Activated CD4-positive, alpha-beta memory T cell treated with anti-CD3 and anti-CD28 coated beads for 36 hours (primary cell): ENCODE measurements around the gene GAB2. TPM values are rescaled to one million over a fixed set of nuclear protein-coding genes. Genes with fewer than 3 reads are reported as not detected.

ENCODE experiments used
- CTCF ChIA-PET: fragments of 350-600 bp; sonication (Branson Sonifier 250); formaldehyde crosslinking; loops from one replicate; lab custom pipeline; 2021; ENCODE audit warnings: antibody characterized with exemption, inconsistent platforms; lab: Charles Lee
- POLR2A ChIA-PET: fragments of 350-600 bp; sonication (Branson Sonifier 250); formaldehyde crosslinking; loops from one replicate; lab custom pipeline; 2021; ENCODE audit warnings: antibody characterized with exemption; lab: Charles Lee
- DNase-seq: peaks from one replicate; pipeline ENCODE4 v3.0.0-alpha.2; 2020
- H3K27ac Mint-ChIP-seq: one replicate; pipeline ENCODE4 v1.8.0; 2021; ENCODE audit warnings: mixed read lengths
- H3K27me3 Mint-ChIP-seq: one replicate; pipeline ENCODE4 v1.8.0; 2021; ENCODE audit warnings: mixed read lengths
- H3K36me3 Mint-ChIP-seq: one replicate; pipeline ENCODE4 v1.8.0; 2021; ENCODE audit warnings: mixed read lengths
- H3K4me1 Mint-ChIP-seq: one replicate; pipeline ENCODE4 v1.8.0; 2021; ENCODE audit warnings: low read depth, mixed read lengths
- H3K4me3 Mint-ChIP-seq: one replicate; pipeline ENCODE4 v1.8.0; 2021; ENCODE audit warnings: mild to moderate bottlenecking, mixed read lengths
- H3K9me3 Mint-ChIP-seq: one replicate; pipeline ENCODE4 v1.8.0; 2021; ENCODE audit warnings: mixed read lengths
- intact Hi-C: fragments of 100-400 bp; cut with micrococcal nuclease; formaldehyde crosslinking; loops from one replicate; pipeline ENCODE4 v1.15.1; 2023
- total RNA-seq, 2 experiments: library from RNA; stranded (reverse); gene quantifications; one replicate each; pipeline ENCODE4 v1.2.3, GENCODE V29; 2021

GAB2 gene
- total RNA-seq, 2 experiments from 2014 or later = 8.9 to 11.1 TPM

DNA sequence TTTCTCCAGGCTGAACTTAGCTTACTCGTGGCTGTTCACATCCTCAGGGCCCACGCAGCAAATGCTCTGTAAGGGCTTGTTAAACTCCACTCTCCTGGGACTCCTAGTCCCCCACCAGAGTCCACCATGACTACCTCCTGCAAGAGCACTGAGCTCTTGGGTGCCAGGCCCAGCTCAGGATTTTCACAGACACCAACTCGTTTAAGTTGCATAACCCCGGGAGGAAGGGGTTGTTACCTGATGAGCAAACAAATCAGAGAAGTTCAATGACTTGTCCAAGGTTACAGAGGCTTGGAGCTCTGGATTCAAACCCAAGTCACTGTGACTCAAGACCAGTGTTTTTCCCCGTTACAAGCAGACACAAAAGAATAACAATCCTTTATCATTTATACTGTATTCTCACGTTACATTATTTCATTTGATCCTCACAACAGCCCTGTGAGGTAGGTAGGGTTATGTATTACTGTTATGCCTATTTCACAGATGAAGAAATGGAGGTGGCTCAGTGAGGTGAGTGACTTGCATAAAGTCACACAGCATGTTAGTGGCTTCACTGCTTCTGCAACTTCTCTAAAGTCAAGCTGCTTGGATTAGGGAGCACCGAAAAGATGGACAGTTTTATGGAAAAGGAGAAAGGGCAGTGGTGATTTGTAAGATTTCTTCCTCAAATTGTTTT lies 246.6 kb downstream of the GAB2 start:
- intact Hi-C loops = no loop called here
- Mint-ChIP-seq H3K27ac (no peak overlapping the region), H3K27me3 (no peaks in the 10 kb centered on the region), H3K9me3 (peaks cover under 1% of the 10 kb centered on the region), H3K4me3 (no peak overlapping the region), H3K4me1 (no peaks in the 10 kb centered on the region), H3K36me3 (peaks cover 10% of the 10 kb centered on the region)
- DNase-seq = no peak
- ChIA-PET CTCF (no interaction called here), POLR2A (no interaction called here)

- Mint-ChIP-seq H3K36me3 (peaks cover 10% of the 10 kb centered on the region), H3K4me3 (no peak overlapping the region), H3K27ac (no peak overlapping the region), H3K9me3 (no peaks in the 10 kb centered on the region), H3K27me3 (no peaks in the 10 kb centered on the region), H3K4me1 (no peaks in the 10 kb centered on the region)
- ChIA-PET CTCF (no interaction called here), POLR2A (no interaction called here)
- intact Hi-C loops = no loop called here
- DNase-seq = no peak
Observed at GRCh38 chr11:78170413-78170812, 247.2 kb downstream of the GAB2 start.

- DNase-seq = no peak
- intact Hi-C loops = no loop called here
- CTCF ChIA-PET = no interaction called here
- no peak overlapping the region for H3K4me3 Mint-ChIP-seq
- H3K36me3 Mint-ChIP-seq = peaks cover 6% of the 10 kb centered on the region
- no peaks in the 10 kb centered on the region for H3K27me3 Mint-ChIP-seq
- no peaks in the 10 kb centered on the region for H3K9me3 Mint-ChIP-seq
- no peak overlapping the region for H3K27ac Mint-ChIP-seq
- POLR2A ChIA-PET = no interaction called here
- no peaks in the 10 kb centered on the region for H3K4me1 Mint-ChIP-seq
Observed at GRCh38 chr11:78168539-78169477, 248.8 kb downstream of the GAB2 start.

DNA sequence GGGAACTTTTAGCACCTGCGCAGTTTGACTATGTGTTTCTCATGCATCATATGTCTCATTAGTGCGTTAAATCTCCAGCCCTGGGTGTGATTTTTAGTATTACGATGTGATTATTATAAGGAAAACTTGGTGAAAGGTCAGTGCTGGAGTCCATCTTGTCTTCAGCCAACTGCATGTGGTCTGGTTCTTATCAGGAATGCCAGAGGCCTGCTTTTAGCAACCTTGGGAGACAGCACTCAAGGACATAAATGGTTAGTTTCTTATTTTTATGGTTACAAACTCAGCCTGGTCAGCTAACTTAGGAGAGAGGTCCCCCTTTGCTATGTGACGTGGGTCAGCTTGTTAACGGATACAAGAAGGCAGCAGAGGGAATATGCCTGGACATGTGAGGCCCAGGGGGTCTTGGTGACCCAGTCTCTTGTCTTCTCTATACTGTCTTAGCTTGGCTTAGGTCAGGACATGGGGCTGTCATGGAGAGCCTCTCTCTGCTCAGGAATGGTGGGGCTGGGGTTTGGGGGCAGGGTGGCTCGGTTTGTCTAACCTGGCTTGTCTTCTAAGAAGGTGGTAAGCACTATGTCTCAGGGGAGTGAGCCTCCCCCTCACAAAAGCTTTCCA lies 250.7 kb downstream of the GAB2 start:
- no peaks in the 10 kb centered on the region for H3K4me1 Mint-ChIP-seq
- H3K9me3 Mint-ChIP-seq = no peaks in the 10 kb centered on the region
- POLR2A ChIA-PET = no interaction called here
- CTCF ChIA-PET = no interaction called here
- H3K4me3 Mint-ChIP-seq = no peak overlapping the region
- intact Hi-C loops = no loop called here
- no peaks in the 10 kb centered on the region for H3K36me3 Mint-ChIP-seq
- no peak for DNase-seq
- H3K27ac Mint-ChIP-seq = no peak overlapping the region
- no peaks in the 10 kb centered on the region for H3K27me3 Mint-ChIP-seq

Other genes with a start within 250 kb of the GAB2 start
- 1 to 10 TPM; 7.9 to 8.8 TPM for gene KCTD21, start 229.2 kb downstream of the GAB2 start, total RNA-seq
- 1 to 10 TPM; 9.3 to 9.6 TPM for gene USP35, start 228.9 kb downstream of the GAB2 start, total RNA-seq
- gene NARS2, start 157.0 kb upstream of the GAB2 start, total RNA-seq = 10 to 100 TPM; 22.7 to 24.6 TPM